HEK293 (cell line): ENCODE measurements around the gene RNF133.

Experiments
- CTCF ChIA-PET: fragments of 350-600 bp; formaldehyde crosslinking; extraction: SDS; loops from one replicate; lab custom pipeline; 2021; ENCODE audit warnings: antibody characterized with exemption; lab: Yijun Ruan, JAX
- POLR2A ChIA-PET: fragments of 300-600 bp; formaldehyde crosslinking; extraction: SDS; loops from one replicate; lab custom pipeline; 2020; ENCODE audit warnings: antibody characterized with exemption, inconsistent platforms; lab: Yijun Ruan, JAX
- H3K27ac ChIP-seq: fragments of 200-500 bp; sonication (Bioruptor generic); 2 replicates; pipeline ENCODE4 v1.5.1; 2014; ENCODE audit warnings: low read depth, low read length, control low read depth, inconsistent platforms; ENCODE audit errors: extremely low read depth
- H3K36me3 ChIP-seq, 2 experiments: fragments of 200-500 bp in 1 of 2; sonication (Bioruptor generic) in 1 of 2; 1 replicate in 1 of 2; 2 replicates in 1 of 2; pipeline ENCODE4 v1.5.1; 2014 to 2017; ENCODE audit warnings: inconsistent platforms in 2 of 2, low read length in 2 of 2; ENCODE audit not compliant: control insufficient read depth in 2 of 2, insufficient read depth in 1 of 2
- H3K4me1 ChIP-seq: fragments of 200-500 bp; sonication (Bioruptor generic); 2 replicates; pipeline ENCODE4 v1.5.1; 2014; ENCODE audit warnings: mild to moderate bottlenecking, low read length, inconsistent platforms; ENCODE audit not compliant: control insufficient read depth, insufficient read depth
- H3K4me3 ChIP-seq: 2 replicates; pipeline ENCODE4 v1.5.1; 2011; ENCODE audit warnings: low read depth, mild to moderate bottlenecking, control low read depth, low read length, moderate library complexity
- H3K9me3 ChIP-seq: fragments of 200-500 bp; sonication (Bioruptor generic); 2 replicates; pipeline ENCODE4 v1.5.1; 2014; ENCODE audit warnings: low read depth, low read length, inconsistent platforms; ENCODE audit not compliant: control insufficient read depth, insufficient read depth
- BCL11B ChIP-seq: fragments of 450-650 bp; formaldehyde crosslinking; IDR thresholded peaks from 2 replicates; pipeline ENCODE4 v1.5.1; 2016; ENCODE audit warnings: low read depth, missing biosample characterization, missing genetic modification characterization
- GLIS1 ChIP-seq: fragments of 450-650 bp; formaldehyde crosslinking; IDR thresholded peaks from 2 replicates; pipeline ENCODE4 v1.5.1; 2016; ENCODE audit warnings: missing biosample characterization, missing genetic modification characterization
- GLIS2 ChIP-seq: fragments of 450-650 bp; formaldehyde crosslinking; IDR thresholded peaks from 2 replicates; pipeline ENCODE4 v1.5.1; 2016; ENCODE audit warnings: missing biosample characterization, missing genetic modification characterization
- HIC1 ChIP-seq: fragments of 450-650 bp; formaldehyde crosslinking; IDR thresholded peaks from 2 replicates; pipeline ENCODE4 v1.5.1; 2016; ENCODE audit warnings: missing biosample characterization, missing genetic modification characterization
- IKZF3 ChIP-seq: fragments of 450-650 bp; IDR thresholded peaks from 2 replicates; pipeline ENCODE4 v1.5.0; 2018; ENCODE audit warnings: missing biosample characterization, mild to moderate bottlenecking, missing genetic modification characterization, moderate library complexity
- PRDM6 ChIP-seq: fragments of 450-650 bp; formaldehyde crosslinking; IDR thresholded peaks from 2 replicates; pipeline ENCODE4 v1.5.1; 2017; ENCODE audit warnings: missing biosample characterization, missing genetic modification characterization
- RBAK ChIP-seq: fragments of 450-650 bp; formaldehyde crosslinking; IDR thresholded peaks from 2 replicates; pipeline ENCODE4 v1.5.1; 2016; ENCODE audit warnings: missing biosample characterization, missing genetic modification characterization
- WT1 ChIP-seq: fragments of 450-650 bp; formaldehyde crosslinking; IDR thresholded peaks from 2 replicates; pipeline ENCODE4 v1.5.1; 2016; ENCODE audit warnings: missing biosample characterization, missing genetic modification characterization
- ZBTB11 ChIP-seq: fragments of 450-650 bp; formaldehyde crosslinking; conservative IDR thresholded peaks from 2 replicates; pipeline ENCODE4 v1.5.1; 2016; ENCODE audit warnings: low read depth, missing biosample characterization, missing genetic modification characterization
- ZBTB21 ChIP-seq: fragments of 450-650 bp; formaldehyde crosslinking; IDR thresholded peaks from 2 replicates; pipeline ENCODE4 v1.5.1; 2017; ENCODE audit warnings: missing biosample characterization, missing genetic modification characterization
- ZNF10 ChIP-seq: fragments of 450-650 bp; formaldehyde crosslinking; IDR thresholded peaks from 2 replicates; pipeline ENCODE4 v1.5.1; 2017; ENCODE audit warnings: missing biosample characterization, missing genetic modification characterization
- ZNF114 ChIP-seq: fragments of 450-650 bp; formaldehyde crosslinking; IDR thresholded peaks from 2 replicates; pipeline ENCODE4 v1.5.0; 2017; ENCODE audit warnings: missing biosample characterization, missing genetic modification characterization
- ZNF138 ChIP-seq: fragments of 450-650 bp; formaldehyde crosslinking; IDR thresholded peaks from 2 replicates; pipeline ENCODE4 v1.5.1; 2016; ENCODE audit warnings: missing biosample characterization, missing genetic modification characterization, borderline replicate concordance
- ZNF221 ChIP-seq: fragments of 450-650 bp; formaldehyde crosslinking; IDR thresholded peaks from 2 replicates; pipeline ENCODE4 v1.5.1; 2017; ENCODE audit warnings: missing biosample characterization, missing genetic modification characterization, borderline replicate concordance
- ZNF248 ChIP-seq: fragments of 450-650 bp; formaldehyde crosslinking; IDR thresholded peaks from 2 replicates; pipeline ENCODE4 v1.5.1; 2017; ENCODE audit warnings: missing biosample characterization, missing genetic modification characterization
- ZNF302 ChIP-seq: fragments of 450-650 bp; formaldehyde crosslinking; IDR thresholded peaks from 2 replicates; pipeline ENCODE4 v1.5.1; 2016; ENCODE audit warnings: missing biosample characterization, missing genetic modification characterization, low read depth
- ZNF311 ChIP-seq: fragments of 450-650 bp; formaldehyde crosslinking; IDR thresholded peaks from 2 replicates; pipeline ENCODE4 v1.5.1; 2017; ENCODE audit warnings: missing biosample characterization, missing genetic modification characterization, borderline replicate concordance
- ZNF366 ChIP-seq: fragments of 450-650 bp; formaldehyde crosslinking; conservative IDR thresholded peaks from 2 replicates; pipeline ENCODE4 v1.5.1; 2016; ENCODE audit warnings: missing biosample characterization, missing genetic modification characterization
- ZNF394 ChIP-seq: fragments of 450-650 bp; formaldehyde crosslinking; IDR thresholded peaks from 2 replicates; pipeline ENCODE4 v1.5.1; 2016; ENCODE audit warnings: missing biosample characterization, missing genetic modification characterization, mild to moderate bottlenecking, moderate library complexity, borderline replicate concordance
- ZNF510 ChIP-seq: fragments of 450-650 bp; formaldehyde crosslinking; IDR thresholded peaks from 2 replicates; pipeline ENCODE4 v1.5.1; 2018; ENCODE audit warnings: mild to moderate bottlenecking, missing genetic modification characterization, missing biosample characterization; ENCODE audit not compliant: insufficient replicate concordance
- ZNF513 ChIP-seq: fragments of 450-650 bp; IDR thresholded peaks from 2 replicates; pipeline ENCODE4 v1.5.1; 2018; ENCODE audit warnings: missing biosample characterization, missing genetic modification characterization
- ZNF514 ChIP-seq: fragments of 450-650 bp; formaldehyde crosslinking; IDR thresholded peaks from 2 replicates; pipeline ENCODE4 v1.5.1; 2016; ENCODE audit warnings: missing biosample characterization, missing genetic modification characterization
- ZNF549 ChIP-seq: fragments of 450-650 bp; IDR thresholded peaks from 2 replicates; pipeline ENCODE4 v1.5.1; 2018; ENCODE audit warnings: missing biosample characterization, missing genetic modification characterization, mild to moderate bottlenecking, inconsistent platforms, moderate library complexity
- ZNF623 ChIP-seq: fragments of 450-650 bp; formaldehyde crosslinking; IDR thresholded peaks from 2 replicates; pipeline ENCODE4 v1.5.1; 2016; ENCODE audit warnings: missing biosample characterization, missing genetic modification characterization
- ZNF626 ChIP-seq: fragments of 450-650 bp; sonication (Bioruptor Pico); formaldehyde crosslinking; IDR thresholded peaks from 2 replicates; pipeline ENCODE4 v1.5.1; 2018; ENCODE audit warnings: missing biosample characterization, missing genetic modification characterization, inconsistent platforms
- ZNF658 ChIP-seq: fragments of 450-650 bp; formaldehyde crosslinking; IDR thresholded peaks from 2 replicates; pipeline ENCODE4; 2016; ENCODE audit warnings: missing biosample characterization, missing genetic modification characterization
- ZNF670 ChIP-seq: fragments of 450-650 bp; formaldehyde crosslinking; IDR thresholded peaks from 2 replicates; pipeline ENCODE4 v1.5.1; 2016; ENCODE audit warnings: missing biosample characterization, missing genetic modification characterization, low read depth
- ZNF701 ChIP-seq: fragments of 450-650 bp; formaldehyde crosslinking; IDR thresholded peaks from 2 replicates; pipeline ENCODE4 v1.5.1; 2016; ENCODE audit warnings: missing biosample characterization, missing genetic modification characterization
- ZNF707 ChIP-seq: fragments of 450-650 bp; formaldehyde crosslinking; IDR thresholded peaks from 2 replicates; pipeline ENCODE4 v1.5.1; 2016; ENCODE audit warnings: missing biosample characterization, missing genetic modification characterization

The RNF133 gene

GRCh38 chr7:122675621-122676020 lies 23.3 kb downstream of the RNF133 start:
- CTCF ChIA-PET = interaction anchor here (0.7 kb wide), 1 partner anchor 165 kb away, joined by 3 read pairs; no protein-coding TSS in a partner anchor
- H3K4me3 ChIP-seq = no peak overlapping the region
- H3K36me3 ChIP-seq = no peaks in the 10 kb centered on the region
- H3K9me3 ChIP-seq = no peaks in the 10 kb centered on the region
- no peaks in the 10 kb centered on the region for H3K4me1 ChIP-seq
- POLR2A ChIA-PET = no interaction called here
- TF ChIP-seq IKZF3 (tag by site-specific recombination) = no peak
- no peak for TF ChIP-seq ZNF670 (tag by site-specific recombination)
- TF ChIP-seq ZNF658 (tag by site-specific recombination) = no peak
- TF ChIP-seq ZNF707 (tag by site-specific recombination) = no peak
- TF ChIP-seq ZNF10 (tag by site-specific recombination) = no peak
- no peak for TF ChIP-seq ZNF366
- TF ChIP-seq ZNF701 (tag by site-specific recombination) = no peak
- no peak for TF ChIP-seq GLIS1 (tag by site-specific recombination)
- no peak for TF ChIP-seq ZNF623 (tag by site-specific recombination)
- TF ChIP-seq RBAK = no peak
- TF ChIP-seq ZBTB11 = no peak
- TF ChIP-seq ZNF549 = no peak
- no peak for TF ChIP-seq GLIS2 (tag by site-specific recombination)
- TF ChIP-seq BCL11B = no peak
- no peak for TF ChIP-seq ZNF221 (tag by site-specific recombination)
- TF ChIP-seq WT1 (tag by site-specific recombination) = no peak
- no peak for TF ChIP-seq ZNF248 (tag by site-specific recombination)
- no peak overlapping the region for H3K27ac ChIP-seq

GRCh38 chr7:122675011-122675410 lies 23.9 kb downstream of the RNF133 start:
- POLR2A ChIA-PET = no interaction called here

More at GRCh38 chr7:122675011-122675410, 23.9 kb downstream of the RNF133 start:
- Histone ChIP-seq H3K36me3 (no peaks in the 10 kb centered on the region), H3K4me3 (no peak overlapping the region), H3K27ac (no peak overlapping the region), H3K4me1 (no peaks in the 10 kb centered on the region), H3K9me3 (no peaks in the 10 kb centered on the region)
- CTCF ChIA-PET = interaction anchor here (0.7 kb wide), 1 partner anchor 164 kb away, joined by 3 read pairs; no protein-coding TSS in a partner anchor
- TF ChIP-seq ZNF510 (tag by site-specific recombination) (no peak), PRDM6 (tag by site-specific recombination) (no peak), ZNF513 (tag by site-specific recombination) (no peak), ZNF302 (tag by site-specific recombination) (no peak), HIC1 (tag by site-specific recombination) (no peak), WT1 (tag by site-specific recombination) (no peak), ZBTB21 (no peak), ZNF514 (tag by site-specific recombination) (no peak), ZNF138 (tag by site-specific recombination) (no peak), ZNF626 (tag by site-specific recombination) (no peak), ZNF311 (tag by site-specific recombination) (no peak), ZNF114 (no peak), ZNF394 (no peak)
